Measurements from ENCODE around the gene TMEM174. TPM values are rescaled to one million over a fixed set of nuclear protein-coding genes. Genes with fewer than 3 reads are reported as not detected.

The TMEM174 gene
- total and polyA plus RNA-seq, 2 donors from 2014 or later = 1.1 to 59.0 TPM

DNA sequence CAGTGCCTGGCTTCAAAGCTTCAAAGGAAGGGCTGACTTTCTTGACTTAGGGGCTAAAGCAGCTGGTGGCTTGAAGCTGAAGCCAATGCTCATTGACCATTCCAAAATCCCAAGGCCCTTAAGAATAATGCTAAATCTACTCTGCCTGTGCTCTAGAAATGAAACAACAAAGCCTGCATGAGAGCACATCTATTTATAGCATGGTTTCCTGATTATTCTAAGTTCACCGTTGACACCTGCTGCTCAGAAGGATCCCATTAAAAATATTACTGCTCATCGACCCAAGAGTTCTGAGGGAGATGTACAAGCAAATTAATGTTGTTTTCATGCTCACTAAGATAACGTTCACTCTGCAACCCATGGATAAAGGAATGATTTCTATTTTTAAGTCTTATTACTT is 6.7 kb downstream of the TMEM174 start:
- Histone ChIP-seq H3K4me1 (ENCODE audit: control insufficient read depth in 2 of 3, insufficient read depth in 2 of 3, low read depth in 1 of 3, low read length in 3 of 3) (peaks cover 0 to 9% (median 3%) of the 10 kb centered on the region in 3 donors), H3K36me3 (ENCODE audit: control insufficient read depth in 2 of 3, insufficient read depth in 3 of 3, low read length in 3 of 3) (no peaks in the 10 kb centered on the region), H3K27me3 (ENCODE audit: control insufficient read depth, insufficient read depth, low read length) (no peaks in the 10 kb centered on the region), H3K4me3 (ENCODE audit: low read length in 3 of 3) (no peak overlapping the region), H3K9me3 (ENCODE audit: control insufficient read depth in 2 of 3, insufficient read depth in 1 of 3, low read length in 3 of 3) (peaks cover 0 to 3% (median 0%) of the 10 kb centered on the region in 3 donors), H3K9ac (ENCODE audit: low read length in 3 of 3) (no peak overlapping the region), H3K27ac (ENCODE audit: low read depth in 2 of 2, low read length in 2 of 2) (no peak overlapping the region)
- intact Hi-C loops (cut with DNase I) = no loop called here
- no peak for FAIRE-seq
- TF ChIP-seq, protein P1, sequence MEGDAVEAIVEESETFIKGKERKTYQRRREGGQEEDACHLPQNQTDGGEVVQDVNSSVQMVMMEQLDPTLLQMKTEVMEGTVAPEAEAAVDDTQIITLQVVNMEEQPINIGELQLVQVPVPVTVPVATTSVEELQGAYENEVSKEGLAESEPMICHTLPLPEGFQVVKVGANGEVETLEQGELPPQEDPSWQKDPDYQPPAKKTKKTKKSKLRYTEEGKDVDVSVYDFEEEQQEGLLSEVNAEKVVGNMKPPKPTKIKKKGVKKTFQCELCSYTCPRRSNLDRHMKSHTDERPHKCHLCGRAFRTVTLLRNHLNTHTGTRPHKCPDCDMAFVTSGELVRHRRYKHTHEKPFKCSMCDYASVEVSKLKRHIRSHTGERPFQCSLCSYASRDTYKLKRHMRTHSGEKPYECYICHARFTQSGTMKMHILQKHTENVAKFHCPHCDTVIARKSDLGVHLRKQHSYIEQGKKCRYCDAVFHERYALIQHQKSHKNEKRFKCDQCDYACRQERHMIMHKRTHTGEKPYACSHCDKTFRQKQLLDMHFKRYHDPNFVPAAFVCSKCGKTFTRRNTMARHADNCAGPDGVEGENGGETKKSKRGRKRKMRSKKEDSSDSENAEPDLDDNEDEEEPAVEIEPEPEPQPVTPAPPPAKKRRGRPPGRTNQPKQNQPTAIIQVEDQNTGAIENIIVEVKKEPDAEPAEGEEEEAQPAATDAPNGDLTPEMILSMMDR (IDR thresholded peaks at IDR 0.05; ENCODE audit: borderline replicate concordance, extremely low read depth, insufficient read depth) = no peak
- DNase-seq = no peak

DNA sequence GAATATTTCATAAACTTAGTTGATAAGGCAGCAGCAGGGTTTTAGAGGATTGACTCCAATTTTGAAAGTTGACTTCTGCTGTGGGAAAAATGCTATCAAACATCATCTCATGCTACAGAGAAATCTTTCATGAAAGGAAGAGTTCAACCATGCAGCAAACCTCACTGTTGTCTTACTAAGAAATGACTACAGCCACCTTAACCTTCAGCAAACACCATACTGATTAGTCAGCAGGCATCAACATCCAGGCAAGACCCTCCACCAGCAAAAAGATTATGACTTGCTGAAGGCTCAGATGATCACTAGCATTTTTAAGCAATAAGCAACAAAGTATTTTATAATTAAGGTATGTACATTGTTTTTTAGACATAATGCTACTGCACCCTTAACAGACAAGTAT is 7.6 kb downstream of the TMEM174 start:
- Histone ChIP-seq H3K27ac (ENCODE audit: low read depth in 2 of 2, low read length in 2 of 2) (no peak overlapping the region), H3K4me1 (ENCODE audit: control insufficient read depth in 2 of 3, insufficient read depth in 2 of 3, low read depth in 1 of 3, low read length in 3 of 3) (peaks cover 0 to 9% (median 3%) of the 10 kb centered on the region in 3 donors), H3K4me3 (ENCODE audit: low read length in 3 of 3) (no peak overlapping the region), H3K27me3 (ENCODE audit: control insufficient read depth, insufficient read depth, low read length) (no peaks in the 10 kb centered on the region), H3K9ac (ENCODE audit: low read length in 3 of 3) (no peak overlapping the region), H3K36me3 (ENCODE audit: control insufficient read depth in 2 of 3, insufficient read depth in 3 of 3, low read length in 3 of 3) (no peaks in the 10 kb centered on the region), H3K9me3 (ENCODE audit: control insufficient read depth in 2 of 3, insufficient read depth in 1 of 3, low read length in 3 of 3) (peaks cover 0 to 3% (median 0%) of the 10 kb centered on the region in 3 donors)
- intact Hi-C loops (cut with DNase I) = no loop called here
- FAIRE-seq = no peak
- TF ChIP-seq, protein P1 (IDR thresholded peaks at IDR 0.05; ENCODE audit: borderline replicate concordance, extremely low read depth, insufficient read depth) = no peak
- no peak for DNase-seq

- Histone ChIP-seq H3K27me3 (ENCODE audit: control insufficient read depth, insufficient read depth, low read length) (no peaks in the 10 kb centered on the region), H3K4me1 (ENCODE audit: control insufficient read depth in 2 of 3, insufficient read depth in 2 of 3, low read depth in 1 of 3, low read length in 3 of 3) (peaks cover 0 to 4% (median 3%) of the 10 kb centered on the region in 3 donors), H3K9me3 (ENCODE audit: control insufficient read depth in 2 of 3, insufficient read depth in 1 of 3, low read length in 3 of 3) (peaks cover 0 to 3% (median 0%) of the 10 kb centered on the region in 3 donors), H3K36me3 (ENCODE audit: control insufficient read depth in 2 of 3, insufficient read depth in 3 of 3, low read length in 3 of 3) (no peaks in the 10 kb centered on the region), H3K4me3 (ENCODE audit: low read length in 3 of 3) (no peak overlapping the region), H3K27ac (ENCODE audit: low read depth in 2 of 2, low read length in 2 of 2) (no peak overlapping the region), H3K9ac (ENCODE audit: low read length in 3 of 3) (no peak overlapping the region)
- FAIRE-seq (no peak), DNase-seq (peak in 1 of 5 donors; percentile 31)
- intact Hi-C loops (cut with DNase I) = no loop called here
- TF ChIP-seq, protein P1 (IDR thresholded peaks at IDR 0.05; ENCODE audit: borderline replicate concordance, extremely low read depth, insufficient read depth) = no peak
Measured at GRCh38 chr5:73182307-73182706, 9.3 kb downstream of the TMEM174 start.

DNA sequence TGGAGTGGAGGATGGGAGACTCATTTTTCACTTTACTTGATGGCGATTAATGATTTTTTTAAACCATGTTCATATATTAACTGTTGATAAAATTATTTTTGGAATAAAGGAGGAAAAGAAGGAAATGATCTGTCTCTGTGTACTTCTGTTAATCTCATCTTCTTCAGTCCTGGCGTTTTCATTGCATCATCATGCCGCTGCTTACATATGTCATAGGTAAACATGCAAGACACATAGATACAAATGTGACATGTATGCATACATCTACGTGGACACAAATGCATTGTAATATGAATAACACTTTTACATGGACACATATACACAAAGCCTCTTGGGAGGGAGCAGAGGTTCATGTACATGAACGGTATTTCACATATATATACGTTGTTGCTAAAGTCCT is 10.0 kb downstream of the TMEM174 start:
- intact Hi-C loops (cut with DNase I) = no loop called here
- Histone ChIP-seq H3K27me3 (ENCODE audit: control insufficient read depth, insufficient read depth, low read length) (no peaks in the 10 kb centered on the region), H3K36me3 (ENCODE audit: control insufficient read depth in 2 of 3, insufficient read depth in 3 of 3, low read length in 3 of 3) (no peaks in the 10 kb centered on the region), H3K9ac (ENCODE audit: low read length in 3 of 3) (no peak overlapping the region), H3K4me3 (ENCODE audit: low read length in 3 of 3) (peak overlapping the region in 2 of 3 donors; percentile 37 to 49), H3K27ac (ENCODE audit: low read depth in 2 of 2, low read length in 2 of 2) (no peak overlapping the region), H3K9me3 (ENCODE audit: control insufficient read depth in 2 of 3, insufficient read depth in 1 of 3, low read length in 3 of 3) (peaks cover 0 to 3% (median 0%) of the 10 kb centered on the region in 3 donors), H3K4me1 (ENCODE audit: control insufficient read depth in 2 of 3, insufficient read depth in 2 of 3, low read depth in 1 of 3, low read length in 3 of 3) (peaks cover 0 to 4% (median 3%) of the 10 kb centered on the region in 3 donors)
- DNase-seq (no peak), FAIRE-seq (no peak)
- TF ChIP-seq, protein P1 (IDR thresholded peaks at IDR 0.05; ENCODE audit: borderline replicate concordance, extremely low read depth, insufficient read depth) = no peak

Data from kidney (tissue), 14 donors.